CD4-positive, alpha-beta T cell treated with Interleukin-15 for 4 hours (primary cell): ENCODE data around the gene PWWP2B.

Source experiments
- DNase-seq: peaks from one replicate; pipeline ENCODE4 v3.0.0-alpha.2; 2020; ENCODE audit warnings: low spot score

PWWP2B gene

GRCh38 chr10:132447446-132448247 lies 50.6 kb downstream of the PWWP2B start:
- peak; percentile 87 for DNase-seq

GRCh38 chr10:132448248-132448731 lies 51.3 kb downstream of the PWWP2B start:
- DNase-seq = peak; percentile 54

GRCh38 chr10:132449051-132449810 lies 52.2 kb downstream of the PWWP2B start:
- no peak for DNase-seq

GRCh38 chr10:132449811-132450181 lies 52.8 kb downstream of the PWWP2B start:
- DNase-seq = no peak

GRCh38 chr10:132450466-132450824 lies 53.4 kb downstream of the PWWP2B start:
- no peak for DNase-seq

GRCh38 chr10:132450825-132451505 lies 54.0 kb downstream of the PWWP2B start:
- DNase-seq = no peak

GRCh38 chr10:132451506-132452215 lies 54.7 kb downstream of the PWWP2B start:
- no peak for DNase-seq

GRCh38 chr10:132452216-132452650 lies 55.2 kb downstream of the PWWP2B start:
- no peak for DNase-seq

- peak; percentile 90 for DNase-seq
Measured at GRCh38 chr10:132452651-132453469, 55.9 kb downstream of the PWWP2B start.

GRCh38 chr10:132453470-132453861 lies 56.5 kb downstream of the PWWP2B start:
- DNase-seq = no peak

- DNase-seq = no peak
Measured at GRCh38 chr10:132454296-132455198, 57.5 kb downstream of the PWWP2B start.

GRCh38 chr10:132455441-132455971 lies 58.5 kb downstream of the PWWP2B start:
- DNase-seq = no peak

GRCh38 chr10:132455986-132456847 lies 59.2 kb downstream of the PWWP2B start:
- DNase-seq = no peak

GRCh38 chr10:132456881-132457280 lies 59.9 kb downstream of the PWWP2B start:
- DNase-seq = no peak

- DNase-seq = no peak
Measured at GRCh38 chr10:132457328-132458070, 60.5 kb downstream of the PWWP2B start.

- DNase-seq = no peak
Measured at GRCh38 chr10:132458071-132458585, 61.1 kb downstream of the PWWP2B start.

GRCh38 chr10:132458586-132459300 lies 61.7 kb downstream of the PWWP2B start:
- peak; percentile 60 for DNase-seq
